Activated naive CD8-positive, alpha-beta T cell treated with anti-CD3 and anti-CD28 coated beads, Interleukin-2, amount 50 U/mL, for 24 hours (primary cell): ENCODE results near the gene EHMT1.

ENCODE experiments used
- ATAC-seq: fragments of 150-1000 bp; cut with Tn5 transposase; one replicate; pipeline ENCODE4 v1.10.0; 2021
- DNase-seq: peaks from one replicate; pipeline ENCODE4 v3.0.0; 2021
- H3K27ac Mint-ChIP-seq: one replicate; pipeline ENCODE4 v1.8.0; 2021; ENCODE audit warnings: mild to moderate bottlenecking, mixed read lengths
- H3K27me3 Mint-ChIP-seq: one replicate; pipeline ENCODE4 v1.8.0; 2021; ENCODE audit warnings: mixed read lengths
- H3K36me3 Mint-ChIP-seq: one replicate; pipeline ENCODE4 v1.8.0; 2021; ENCODE audit warnings: low read depth, mixed read lengths
- H3K4me1 Mint-ChIP-seq: one replicate; pipeline ENCODE4 v1.8.0; 2021; ENCODE audit warnings: mixed read lengths
- H3K4me3 Mint-ChIP-seq: one replicate; pipeline ENCODE4 v1.8.0; 2021; ENCODE audit warnings: mild to moderate bottlenecking, moderate library complexity, mixed read lengths
- H3K9me3 Mint-ChIP-seq: one replicate; pipeline ENCODE4 v1.8.0; 2021; ENCODE audit warnings: mixed read lengths

Gene EHMT1

GRCh38 chr9:137618105-137619067 lies at the start of gene EHMT1:
Gene EHMT1 (plus strand): TSS chr9:137619005. CDS start chr9:137619029, 24 bp downstream.
- Mint-ChIP-seq H3K36me3 (peaks cover 18% of the 10 kb centered on the region), H3K4me3 (peak within 1 kb of the TSS; percentile 88), H3K4me1 (peaks cover 44% of the 10 kb centered on the region), H3K9me3 (no peaks in the 10 kb centered on the region), H3K27ac (peak within 1 kb of the TSS; percentile 91), H3K27me3 (no peaks in the 10 kb centered on the region)
- DNase-seq = peak; percentile 94
- peak; percentile 74 for ATAC-seq

GRCh38 chr9:137569609-137570203 lies 49.1 kb upstream of the EHMT1 start:
- Mint-ChIP-seq H3K27ac (no peak overlapping the region), H3K4me1 (peaks cover 6% of the 10 kb centered on the region), H3K27me3 (no peaks in the 10 kb centered on the region), H3K4me3 (no peak overlapping the region), H3K36me3 (peaks cover 24% of the 10 kb centered on the region), H3K9me3 (no peaks in the 10 kb centered on the region)
- ATAC-seq (no peak), DNase-seq (no peak)

DNA sequence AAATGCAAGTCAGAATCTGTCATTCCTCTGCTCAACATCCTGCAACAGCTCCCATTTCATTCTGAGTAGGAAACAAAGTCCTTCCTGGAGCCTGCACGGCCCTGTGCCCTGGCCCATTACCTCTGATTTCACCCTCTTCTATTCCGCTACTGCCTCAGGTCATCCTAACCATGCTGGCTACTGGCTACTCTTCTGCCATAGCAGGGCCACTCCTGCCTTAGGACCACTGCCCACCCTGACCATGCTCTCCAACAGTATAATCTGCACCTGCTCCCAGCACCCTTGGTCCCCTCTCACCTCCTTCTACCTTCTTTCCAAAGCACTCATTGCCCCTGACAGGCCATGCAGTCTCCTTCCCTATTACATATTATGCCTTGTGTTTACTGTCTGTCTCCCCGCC lies 48.2 kb upstream of the EHMT1 start:
- Mint-ChIP-seq H3K4me1 (peaks cover 13% of the 10 kb centered on the region), H3K4me3 (no peak overlapping the region), H3K27me3 (no peaks in the 10 kb centered on the region), H3K9me3 (no peaks in the 10 kb centered on the region), H3K27ac (no peak overlapping the region), H3K36me3 (peaks cover 33% of the 10 kb centered on the region)
- ATAC-seq = no peak
- DNase-seq = no peak

DNA sequence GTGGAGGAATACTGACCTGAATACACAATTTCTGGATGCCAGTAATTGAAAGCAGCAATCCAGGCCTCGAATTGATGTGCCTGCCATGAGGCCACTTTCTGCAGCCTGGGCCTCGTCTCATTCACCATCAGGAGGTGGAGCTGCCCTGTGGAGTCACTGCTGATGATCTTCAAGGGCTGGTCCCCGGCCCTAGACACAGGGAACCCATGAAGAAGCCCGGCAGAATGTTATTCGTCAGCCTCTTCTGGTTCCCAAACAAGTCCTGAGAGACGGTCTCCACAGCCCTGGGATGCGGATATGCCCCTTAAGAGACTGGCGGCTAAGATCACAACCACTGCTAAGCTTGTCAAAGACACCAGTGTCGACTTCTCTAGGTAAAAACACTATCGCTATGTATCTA lies 44.6 kb upstream of the EHMT1 start:
- DNase-seq (no peak), ATAC-seq (no peak)
- peaks cover 42% of the 10 kb centered on the region for H3K36me3 Mint-ChIP-seq
- H3K4me1 Mint-ChIP-seq = peaks cover 40% of the 10 kb centered on the region
- no peak overlapping the region for H3K27ac Mint-ChIP-seq
- no peaks in the 10 kb centered on the region for H3K9me3 Mint-ChIP-seq
- no peak overlapping the region for H3K4me3 Mint-ChIP-seq
- no peaks in the 10 kb centered on the region for H3K27me3 Mint-ChIP-seq

GRCh38 chr9:137575364-137575715 lies 43.5 kb upstream of the EHMT1 start:
- Mint-ChIP-seq H3K9me3 (no peaks in the 10 kb centered on the region), H3K4me3 (no peak overlapping the region), H3K36me3 (peaks cover 38% of the 10 kb centered on the region), H3K4me1 (peaks cover 41% of the 10 kb centered on the region), H3K27me3 (no peaks in the 10 kb centered on the region), H3K27ac (no peak overlapping the region)
- DNase-seq (no peak), ATAC-seq (no peak)

- peaks cover 37% of the 10 kb centered on the region for H3K4me1 Mint-ChIP-seq
- peaks cover 33% of the 10 kb centered on the region for H3K36me3 Mint-ChIP-seq
- no peaks in the 10 kb centered on the region for H3K9me3 Mint-ChIP-seq
- ATAC-seq (no peak), DNase-seq (no peak)
- H3K27me3 Mint-ChIP-seq = no peaks in the 10 kb centered on the region
- H3K4me3 Mint-ChIP-seq = no peak overlapping the region
- H3K27ac Mint-ChIP-seq = peak overlapping the region; percentile 14
Observed at GRCh38 chr9:137575716-137576411, 42.9 kb upstream of the EHMT1 start.

DNA sequence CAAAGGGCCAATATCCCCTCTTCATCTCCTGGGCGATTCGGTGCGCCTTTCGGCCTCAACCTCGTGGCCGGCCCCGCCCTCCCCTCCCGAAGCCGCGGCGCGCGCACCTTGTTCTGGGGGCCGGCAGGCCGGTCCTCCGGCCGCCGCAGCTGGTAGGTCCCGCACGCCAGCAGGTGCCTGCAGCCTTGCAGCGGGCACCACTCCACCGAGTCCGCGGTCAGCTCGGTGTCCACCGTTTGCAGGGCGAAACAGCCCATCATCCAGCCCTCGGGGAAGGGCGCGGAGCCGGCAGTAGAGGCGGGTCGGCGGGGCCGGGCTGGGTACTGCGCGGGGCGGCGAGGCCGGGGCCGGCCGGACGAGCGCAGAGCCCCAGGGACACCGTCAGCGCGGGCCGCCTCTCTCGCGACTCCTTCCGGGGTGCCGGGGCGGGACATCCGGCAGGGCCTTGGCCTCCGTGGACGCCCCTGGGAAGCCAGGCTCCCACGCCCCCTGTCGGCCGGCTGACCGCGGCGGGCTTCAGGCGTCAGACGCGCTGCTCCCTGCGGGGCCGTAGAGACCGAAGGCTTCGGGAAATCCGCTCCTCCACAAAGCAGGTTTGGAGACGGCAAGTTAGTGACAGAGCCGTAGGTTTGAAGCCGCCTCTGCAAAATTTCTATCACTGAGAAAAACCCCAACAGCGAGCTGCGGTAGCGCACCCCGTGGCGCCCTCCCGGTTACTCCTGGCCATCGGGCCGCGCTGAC lies 40.1 kb upstream of the EHMT1 start, which contains the start of gene DPH7:
TSS of gene DPH7 (minus strand) at position 408 of the 741 bp plus-strand sequence. CDS start at position 260, 148 bp downstream.
- Mint-ChIP-seq H3K36me3 (peaks cover 26% of the 10 kb centered on the region), H3K27ac (peak within 1 kb of the TSS; percentile 76), H3K9me3 (no peaks in the 10 kb centered on the region), H3K4me1 (peaks cover 37% of the 10 kb centered on the region), H3K4me3 (peak within 1 kb of the TSS; percentile 89), H3K27me3 (no peaks in the 10 kb centered on the region)
- DNase-seq (peak; percentile 99), ATAC-seq (peak; percentile 98)

- no peaks in the 10 kb centered on the region for H3K9me3 Mint-ChIP-seq
- H3K27ac Mint-ChIP-seq = peak overlapping the region; percentile 60
- peak overlapping the region; percentile 89 for H3K4me3 Mint-ChIP-seq
- H3K4me1 Mint-ChIP-seq = peaks cover 37% of the 10 kb centered on the region
- DNase-seq (no peak), ATAC-seq (peak; percentile 34)
- no peaks in the 10 kb centered on the region for H3K27me3 Mint-ChIP-seq
- H3K36me3 Mint-ChIP-seq = peaks cover 24% of the 10 kb centered on the region
Observed at GRCh38 chr9:137579259-137579604, 39.6 kb upstream of the EHMT1 start.

DNA sequence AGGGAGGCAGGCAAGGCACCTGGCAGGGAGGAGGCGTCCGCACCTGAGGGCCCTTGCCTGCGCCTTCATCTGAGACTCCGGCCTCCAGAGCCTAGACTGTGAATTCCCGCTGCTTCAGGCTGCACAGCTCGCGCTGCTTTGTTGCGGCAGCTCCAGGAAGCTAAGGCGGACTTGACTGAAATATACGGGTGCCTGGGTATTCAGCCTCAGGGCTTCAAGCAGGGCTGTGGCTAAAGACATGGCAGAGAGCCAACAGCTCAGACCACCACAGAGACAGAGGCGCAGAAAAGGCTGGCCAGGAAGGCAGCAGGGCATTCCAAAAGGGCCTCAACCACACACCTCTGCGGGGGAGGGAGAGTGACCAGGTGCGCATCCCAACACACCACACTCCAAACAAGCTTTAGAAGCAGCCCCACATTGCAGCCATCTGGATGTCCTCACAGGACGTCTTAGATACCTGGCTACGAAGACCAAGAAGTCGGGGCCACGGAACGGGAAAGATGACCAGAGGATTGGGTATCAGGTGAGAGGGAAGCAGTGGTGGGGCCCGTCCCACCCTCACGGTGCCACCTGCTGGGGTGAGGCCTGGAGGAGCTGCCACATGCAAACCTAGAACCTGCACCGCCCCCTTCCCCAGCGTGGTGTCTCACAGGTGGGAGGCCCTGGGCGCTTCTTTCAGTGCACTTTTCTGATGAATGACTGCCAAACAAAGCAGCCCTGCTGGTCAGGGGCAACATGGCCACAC lies 38.4 kb upstream of the EHMT1 start:
- DNase-seq = no peak
- H3K4me3 Mint-ChIP-seq = no peak overlapping the region
- peaks cover 17% of the 10 kb centered on the region for H3K36me3 Mint-ChIP-seq
- peaks cover 31% of the 10 kb centered on the region for H3K4me1 Mint-ChIP-seq
- no peak overlapping the region for H3K27ac Mint-ChIP-seq
- ATAC-seq = no peak
- no peaks in the 10 kb centered on the region for H3K9me3 Mint-ChIP-seq
- H3K27me3 Mint-ChIP-seq = no peaks in the 10 kb centered on the region

DNA sequence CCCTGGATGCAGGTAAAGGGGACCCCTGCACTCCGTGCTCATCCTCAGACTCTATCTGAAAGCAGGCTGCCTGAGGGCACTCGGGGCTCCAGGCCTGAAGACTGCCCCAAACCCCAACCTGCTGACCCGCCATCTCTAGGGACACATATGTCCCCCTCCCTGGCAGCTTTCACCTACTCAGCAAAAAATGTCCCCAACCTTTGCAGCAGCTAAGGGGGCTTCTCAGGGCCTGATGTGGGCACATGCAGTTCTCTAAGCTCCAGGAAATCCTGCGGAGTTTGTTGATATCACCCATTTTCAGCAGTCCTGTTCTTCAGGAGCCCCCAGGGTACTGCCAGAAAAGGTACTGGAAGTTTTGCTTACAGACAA lies 37.9 kb upstream of the EHMT1 start:
- ATAC-seq (no peak), DNase-seq (no peak)
- Mint-ChIP-seq H3K36me3 (peaks cover 13% of the 10 kb centered on the region), H3K4me3 (no peak overlapping the region), H3K9me3 (no peaks in the 10 kb centered on the region), H3K4me1 (peaks cover 25% of the 10 kb centered on the region), H3K27ac (no peak overlapping the region), H3K27me3 (no peaks in the 10 kb centered on the region)

GRCh38 chr9:137581361-137582285 lies 37.2 kb upstream of the EHMT1 start:
- H3K4me1 Mint-ChIP-seq = peaks cover 22% of the 10 kb centered on the region
- H3K4me3 Mint-ChIP-seq = no peak overlapping the region
- H3K27ac Mint-ChIP-seq = no peak overlapping the region
- DNase-seq (no peak), ATAC-seq (no peak)
- no peaks in the 10 kb centered on the region for H3K9me3 Mint-ChIP-seq
- H3K27me3 Mint-ChIP-seq = no peaks in the 10 kb centered on the region
- H3K36me3 Mint-ChIP-seq = peaks cover 14% of the 10 kb centered on the region

- Mint-ChIP-seq H3K9me3 (no peaks in the 10 kb centered on the region), H3K27ac (no peak overlapping the region), H3K36me3 (peaks cover 18% of the 10 kb centered on the region), H3K27me3 (no peaks in the 10 kb centered on the region), H3K4me1 (peaks cover 15% of the 10 kb centered on the region), H3K4me3 (no peak overlapping the region)
- DNase-seq (no peak), ATAC-seq (no peak)
Observed at GRCh38 chr9:137582286-137582860, 36.4 kb upstream of the EHMT1 start.

GRCh38 chr9:137583347-137583746 lies 35.5 kb upstream of the EHMT1 start:
- H3K27ac Mint-ChIP-seq = no peak overlapping the region
- H3K4me3 Mint-ChIP-seq = no peak overlapping the region
- H3K36me3 Mint-ChIP-seq = peaks cover 25% of the 10 kb centered on the region
- H3K9me3 Mint-ChIP-seq = no peaks in the 10 kb centered on the region
- H3K27me3 Mint-ChIP-seq = no peaks in the 10 kb centered on the region
- H3K4me1 Mint-ChIP-seq = peaks cover 17% of the 10 kb centered on the region
- no peak for DNase-seq
- no peak for ATAC-seq
